ENCODE data around the gene PACRG.

DNA sequence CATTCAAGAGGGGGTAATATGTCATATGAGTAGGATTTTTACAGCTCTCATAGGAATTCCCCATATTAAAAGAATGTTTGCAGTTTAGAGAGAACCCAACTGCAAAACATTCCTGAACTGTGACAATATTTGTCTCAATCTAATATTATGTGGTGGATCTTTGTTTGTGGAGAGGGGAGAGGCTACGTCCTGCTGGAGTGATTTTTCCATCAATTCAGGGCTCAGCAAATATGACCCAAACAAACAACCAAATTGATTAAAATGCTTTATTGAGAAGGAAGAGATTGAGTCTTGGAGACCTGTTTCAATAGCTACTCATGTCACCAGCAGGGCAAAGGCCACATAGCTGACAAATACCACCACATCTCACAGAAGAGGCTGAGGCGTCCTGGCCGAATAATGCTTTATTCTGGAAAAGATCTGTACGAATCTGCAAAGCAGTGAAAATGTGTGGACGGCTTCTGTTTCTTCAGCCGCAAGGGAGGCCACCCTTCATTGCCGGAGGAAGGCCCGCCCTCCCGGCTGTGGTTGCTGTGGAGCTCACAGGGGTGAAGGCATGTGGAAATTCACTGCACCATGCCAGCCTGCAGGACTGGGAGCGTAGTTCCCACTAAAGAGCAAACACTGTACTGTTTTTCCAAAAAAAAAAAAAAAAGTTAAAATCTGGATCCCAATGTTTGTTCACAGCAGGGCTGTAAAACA is 597.1 kb downstream of the PACRG start:
- TF ChIP-seq POLR2AphosphoS5 (IDR thresholded peaks at IDR 0.05) (no peak), RAD21 (conservative IDR thresholded peaks at IDR 0.05) (no peak), TAF1 (IDR thresholded peaks at IDR 0.05; ENCODE audit: low read depth) (no peak), EP300 (conservative IDR thresholded peaks at IDR 0.05; ENCODE audit: poor library complexity, severe bottlenecking) (no peak), EZH2 (IDR thresholded peaks at IDR 0.05; ENCODE audit: borderline replicate concordance, insufficient read depth, low read length, poor library complexity, severe bottlenecking) (no peak)
- TF ChIP-seq, protein P1, sequence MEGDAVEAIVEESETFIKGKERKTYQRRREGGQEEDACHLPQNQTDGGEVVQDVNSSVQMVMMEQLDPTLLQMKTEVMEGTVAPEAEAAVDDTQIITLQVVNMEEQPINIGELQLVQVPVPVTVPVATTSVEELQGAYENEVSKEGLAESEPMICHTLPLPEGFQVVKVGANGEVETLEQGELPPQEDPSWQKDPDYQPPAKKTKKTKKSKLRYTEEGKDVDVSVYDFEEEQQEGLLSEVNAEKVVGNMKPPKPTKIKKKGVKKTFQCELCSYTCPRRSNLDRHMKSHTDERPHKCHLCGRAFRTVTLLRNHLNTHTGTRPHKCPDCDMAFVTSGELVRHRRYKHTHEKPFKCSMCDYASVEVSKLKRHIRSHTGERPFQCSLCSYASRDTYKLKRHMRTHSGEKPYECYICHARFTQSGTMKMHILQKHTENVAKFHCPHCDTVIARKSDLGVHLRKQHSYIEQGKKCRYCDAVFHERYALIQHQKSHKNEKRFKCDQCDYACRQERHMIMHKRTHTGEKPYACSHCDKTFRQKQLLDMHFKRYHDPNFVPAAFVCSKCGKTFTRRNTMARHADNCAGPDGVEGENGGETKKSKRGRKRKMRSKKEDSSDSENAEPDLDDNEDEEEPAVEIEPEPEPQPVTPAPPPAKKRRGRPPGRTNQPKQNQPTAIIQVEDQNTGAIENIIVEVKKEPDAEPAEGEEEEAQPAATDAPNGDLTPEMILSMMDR (IDR thresholded peaks at IDR 0.05; ENCODE audit: poor library complexity, severe bottlenecking): no peak
- TF ChIP-seq, protein P2, sequence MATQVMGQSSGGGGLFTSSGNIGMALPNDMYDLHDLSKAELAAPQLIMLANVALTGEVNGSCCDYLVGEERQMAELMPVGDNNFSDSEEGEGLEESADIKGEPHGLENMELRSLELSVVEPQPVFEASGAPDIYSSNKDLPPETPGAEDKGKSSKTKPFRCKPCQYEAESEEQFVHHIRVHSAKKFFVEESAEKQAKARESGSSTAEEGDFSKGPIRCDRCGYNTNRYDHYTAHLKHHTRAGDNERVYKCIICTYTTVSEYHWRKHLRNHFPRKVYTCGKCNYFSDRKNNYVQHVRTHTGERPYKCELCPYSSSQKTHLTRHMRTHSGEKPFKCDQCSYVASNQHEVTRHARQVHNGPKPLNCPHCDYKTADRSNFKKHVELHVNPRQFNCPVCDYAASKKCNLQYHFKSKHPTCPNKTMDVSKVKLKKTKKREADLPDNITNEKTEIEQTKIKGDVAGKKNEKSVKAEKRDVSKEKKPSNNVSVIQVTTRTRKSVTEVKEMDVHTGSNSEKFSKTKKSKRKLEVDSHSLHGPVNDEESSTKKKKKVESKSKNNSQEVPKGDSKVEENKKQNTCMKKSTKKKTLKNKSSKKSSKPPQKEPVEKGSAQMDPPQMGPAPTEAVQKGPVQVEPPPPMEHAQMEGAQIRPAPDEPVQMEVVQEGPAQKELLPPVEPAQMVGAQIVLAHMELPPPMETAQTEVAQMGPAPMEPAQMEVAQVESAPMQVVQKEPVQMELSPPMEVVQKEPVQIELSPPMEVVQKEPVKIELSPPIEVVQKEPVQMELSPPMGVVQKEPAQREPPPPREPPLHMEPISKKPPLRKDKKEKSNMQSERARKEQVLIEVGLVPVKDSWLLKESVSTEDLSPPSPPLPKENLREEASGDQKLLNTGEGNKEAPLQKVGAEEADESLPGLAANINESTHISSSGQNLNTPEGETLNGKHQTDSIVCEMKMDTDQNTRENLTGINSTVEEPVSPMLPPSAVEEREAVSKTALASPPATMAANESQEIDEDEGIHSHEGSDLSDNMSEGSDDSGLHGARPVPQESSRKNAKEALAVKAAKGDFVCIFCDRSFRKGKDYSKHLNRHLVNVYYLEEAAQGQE (IDR thresholded peaks at IDR 0.05; ENCODE audit: borderline replicate concordance): no peak

Data from neural cell (in vitro differentiated cells).